NCI-H446 (cell line): ENCODE data around the gene COLEC12.

Experiments
- DNase-seq, 2 experiments: peaks; one replicate each; lab custom pipeline; 2025; lab: John Stamatoyannopoulos, UW

Gene COLEC12

GRCh38 chr18:361100-361732 lies 139.3 kb downstream of the COLEC12 start:
- no peak for DNase-seq

GRCh38 chr18:360676-361075 lies 139.8 kb downstream of the COLEC12 start:
- no peak for DNase-seq

GRCh38 chr18:356778-357177 lies 143.7 kb downstream of the COLEC12 start:
- DNase-seq = no peak

GRCh38 chr18:355678-356077 lies 144.8 kb downstream of the COLEC12 start:
- no peak for DNase-seq

- DNase-seq = no peak
These were observed 146.0 kb downstream of the COLEC12 start for GRCh38 chr18:354471-354870.

- no peak for DNase-seq
These were observed 146.5 kb downstream of the COLEC12 start for GRCh38 chr18:354003-354402.

- no peak for DNase-seq
These were observed 148.1 kb downstream of the COLEC12 start for GRCh38 chr18:352438-352837.

GRCh38 chr18:350953-351572 lies 149.4 kb downstream of the COLEC12 start:
- no peak for DNase-seq

- no peak for DNase-seq
These were observed 153.9 kb downstream of the COLEC12 start for GRCh38 chr18:346600-346999.

- no peak for DNase-seq
These were observed 159.4 kb downstream of the COLEC12 start for GRCh38 chr18:341102-341501.

- no peak for DNase-seq
These were observed 160.5 kb downstream of the COLEC12 start for GRCh38 chr18:340044-340443.

- DNase-seq = no peak
These were observed 161.3 kb downstream of the COLEC12 start for GRCh38 chr18:339200-339599.

GRCh38 chr18:336713-337112 lies 163.8 kb downstream of the COLEC12 start:
- no peak for DNase-seq

- DNase-seq = no peak
These were observed 164.8 kb downstream of the COLEC12 start for GRCh38 chr18:335733-336132.

GRCh38 chr18:334575-335132 lies 165.8 kb downstream of the COLEC12 start:
- no peak for DNase-seq

- no peak for DNase-seq
These were observed 167.6 kb downstream of the COLEC12 start for GRCh38 chr18:332721-333510.

GRCh38 chr18:332007-332406 lies 168.5 kb downstream of the COLEC12 start:
- no peak for DNase-seq

- DNase-seq = no peak
These were observed 169.2 kb downstream of the COLEC12 start for GRCh38 chr18:331221-331821.

GRCh38 chr18:328928-329327 lies 171.6 kb downstream of the COLEC12 start:
- no peak for DNase-seq

GRCh38 chr18:326846-327245 lies 173.7 kb downstream of the COLEC12 start:
- DNase-seq = no peak

- DNase-seq = no peak
These were observed 177.3 kb downstream of the COLEC12 start for GRCh38 chr18:323253-323622.

GRCh38 chr18:321865-322467 lies 178.5 kb downstream of the COLEC12 start:
- DNase-seq = no peak
